Measurements from ENCODE around the gene TWNK.

GRCh38 chr10:100988166-100988565, 823 bp downstream of the TWNK start:
- TF ChIP-seq CTCF (conservative IDR thresholded peaks at IDR 0.05; ENCODE audit: low read depth, low read length) (no peak), RAD21 (IDR thresholded peaks at IDR 0.05; ENCODE audit: low read length) (no peak)
